GM12865 (cell line): ENCODE measurements around the gene CAV2.

Source experiments
- DNase-seq: peaks from one replicate; pipeline ENCODE4 v3.0.0; 2010; ENCODE audit warnings: low read depth
- H3K4me3 ChIP-seq: 2 replicates; pipeline ENCODE4 v1.5.1; 2011; ENCODE audit warnings: mild to moderate bottlenecking, low read depth, low read length, control low read depth
- CTCF ChIP-seq: IDR thresholded peaks from 2 replicates; pipeline ENCODE4 v1.5.1; 2011; ENCODE audit warnings: low read length, control low read depth, low read depth, inconsistent platforms; ENCODE audit not compliant: insufficient read depth; ENCODE audit errors: missing control alignments

Gene CAV2

GRCh38 chr7:116461500-116461899 lies 38.0 kb upstream of the CAV2 start:
- no peak overlapping the region for H3K4me3 ChIP-seq
- no peak for TF ChIP-seq CTCF

GRCh38 chr7:116463956-116464355 lies 35.6 kb upstream of the CAV2 start:
- no peak overlapping the region for H3K4me3 ChIP-seq
- no peak for DNase-seq
- TF ChIP-seq CTCF = no peak

More at GRCh38 chr7:116461500-116461899, 38.0 kb upstream of the CAV2 start:
- no peak for DNase-seq

DNA sequence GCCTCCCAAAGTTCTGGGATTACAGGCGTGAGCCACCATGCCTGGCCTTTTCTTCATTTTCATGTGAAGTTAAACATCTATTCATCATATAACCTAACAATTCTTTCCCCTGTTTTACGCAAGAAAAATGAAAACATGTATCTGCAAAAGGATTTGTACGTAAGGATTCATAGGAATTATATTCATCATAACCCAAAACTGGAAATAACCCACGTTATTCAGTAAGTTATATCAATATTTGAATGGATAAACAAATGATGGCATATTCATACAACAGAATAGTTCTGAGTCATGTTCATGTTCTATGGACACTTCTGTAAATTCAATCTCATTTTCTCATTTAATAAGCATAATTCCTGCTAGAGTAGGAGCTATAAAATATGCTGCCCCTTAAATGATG lies 35.2 kb upstream of the CAV2 start:
- no peak for DNase-seq
- H3K4me3 ChIP-seq = no peak overlapping the region
- TF ChIP-seq CTCF = no peak

DNA sequence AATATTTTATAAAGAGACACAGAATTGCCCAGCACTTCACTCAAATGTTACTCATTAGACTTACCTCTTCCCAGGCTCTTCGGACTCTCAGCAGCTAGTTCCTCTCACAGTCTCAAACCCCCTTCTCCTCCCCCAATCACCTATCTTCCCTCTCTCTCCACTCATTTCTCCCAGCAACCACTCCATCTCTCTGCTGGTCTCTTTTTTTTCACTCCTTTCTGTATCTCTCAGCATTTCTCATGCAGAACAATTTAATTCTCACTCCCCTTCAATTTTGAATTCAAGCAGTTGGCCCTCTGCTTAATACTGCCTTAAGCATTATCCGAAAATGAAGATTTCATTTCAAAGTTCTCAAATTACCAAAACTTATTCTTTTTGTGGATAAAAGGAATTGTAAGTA lies 34.4 kb upstream of the CAV2 start:
- H3K4me3 ChIP-seq = no peak overlapping the region
- no peak for TF ChIP-seq CTCF
- DNase-seq = no peak

DNA sequence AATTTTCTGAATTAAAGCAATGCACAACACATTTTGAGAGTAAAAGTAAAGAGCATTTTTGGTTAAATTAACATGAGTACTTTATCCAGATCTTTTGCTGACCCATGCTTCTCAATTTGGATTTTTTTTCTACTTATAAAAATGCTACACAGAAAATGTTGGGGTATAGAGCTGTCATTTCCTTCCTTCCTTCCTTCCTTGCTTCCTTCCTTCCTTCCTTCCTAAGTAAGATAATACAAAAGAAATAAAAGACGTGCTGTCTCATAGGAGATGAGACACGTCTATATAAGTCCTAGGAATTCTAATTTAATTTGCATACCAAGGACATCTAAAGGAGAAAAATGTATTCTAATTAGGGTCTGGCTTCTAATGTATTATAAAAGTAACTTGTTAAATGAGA lies 31.0 kb upstream of the CAV2 start:
- DNase-seq = no peak
- no peak for TF ChIP-seq CTCF
- H3K4me3 ChIP-seq = no peak overlapping the region

DNA sequence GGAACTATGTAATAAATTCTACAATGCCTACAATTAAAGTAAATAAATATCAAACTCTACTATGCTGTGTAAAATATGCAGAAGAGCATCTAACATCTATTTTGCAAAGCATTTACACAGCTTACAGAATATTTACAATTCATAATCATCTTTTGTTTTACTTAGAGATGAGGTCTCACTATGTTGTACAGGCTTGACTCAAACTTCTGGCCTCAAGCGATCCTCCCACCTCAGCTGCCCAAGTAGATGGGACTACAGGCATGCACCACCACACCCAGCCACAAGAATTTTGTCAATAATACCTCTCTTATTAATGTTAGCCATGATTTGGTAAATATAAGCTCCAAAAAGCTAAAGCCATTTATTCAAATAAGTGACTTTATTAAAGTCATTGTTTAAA lies 21.9 kb upstream of the CAV2 start:
- DNase-seq = no peak
- no peak overlapping the region for H3K4me3 ChIP-seq
- no peak for TF ChIP-seq CTCF

- no peak overlapping the region for H3K4me3 ChIP-seq
- no peak for TF ChIP-seq CTCF
- no peak for DNase-seq
These were observed 20.7 kb upstream of the CAV2 start for GRCh38 chr7:116478834-116479233.
